Astrocyte of the cerebellum (primary cell): ENCODE measurements around the gene CPED1.
"Not testable (repeated sequence)": the region's sequence is repeated elsewhere in the genome, so short reads cannot be mapped to it uniquely, and the experiment has no call there.

Experiments
- DNase-seq: peaks from one replicate; pipeline ENCODE4 v3.0.0-alpha.2; 2011; ENCODE audit warnings: low read depth
- H3K4me3 ChIP-seq: 2 replicates; pipeline ENCODE4 v1.5.1; 2011; ENCODE audit warnings: mild to moderate bottlenecking, low read depth, low read length, moderate library complexity
- in situ Hi-C: cut with HindIII; loops from 2 replicates; pipeline ENCODE4 v1.10.0; 2017; ENCODE audit warnings: low sequenced_read_pairs
- TF ChIP-seq, protein P1 (sequence below): IDR thresholded peaks from 2 replicates; pipeline ENCODE4 v1.5.1; 2012; ENCODE audit warnings: low read length, low read depth, moderate library complexity, mild to moderate bottlenecking; ENCODE audit errors: missing control alignments

CPED1 gene

GRCh38 chr7:121113288-121113687 is 124.8 kb downstream of the CPED1 start:
- in situ Hi-C loops: no loop called here
- TF ChIP-seq, protein P1, sequence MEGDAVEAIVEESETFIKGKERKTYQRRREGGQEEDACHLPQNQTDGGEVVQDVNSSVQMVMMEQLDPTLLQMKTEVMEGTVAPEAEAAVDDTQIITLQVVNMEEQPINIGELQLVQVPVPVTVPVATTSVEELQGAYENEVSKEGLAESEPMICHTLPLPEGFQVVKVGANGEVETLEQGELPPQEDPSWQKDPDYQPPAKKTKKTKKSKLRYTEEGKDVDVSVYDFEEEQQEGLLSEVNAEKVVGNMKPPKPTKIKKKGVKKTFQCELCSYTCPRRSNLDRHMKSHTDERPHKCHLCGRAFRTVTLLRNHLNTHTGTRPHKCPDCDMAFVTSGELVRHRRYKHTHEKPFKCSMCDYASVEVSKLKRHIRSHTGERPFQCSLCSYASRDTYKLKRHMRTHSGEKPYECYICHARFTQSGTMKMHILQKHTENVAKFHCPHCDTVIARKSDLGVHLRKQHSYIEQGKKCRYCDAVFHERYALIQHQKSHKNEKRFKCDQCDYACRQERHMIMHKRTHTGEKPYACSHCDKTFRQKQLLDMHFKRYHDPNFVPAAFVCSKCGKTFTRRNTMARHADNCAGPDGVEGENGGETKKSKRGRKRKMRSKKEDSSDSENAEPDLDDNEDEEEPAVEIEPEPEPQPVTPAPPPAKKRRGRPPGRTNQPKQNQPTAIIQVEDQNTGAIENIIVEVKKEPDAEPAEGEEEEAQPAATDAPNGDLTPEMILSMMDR: no peak
- no peak overlapping the region for H3K4me3 ChIP-seq
- DNase-seq: no peak

- H3K4me3 ChIP-seq: no peak overlapping the region
- DNase-seq: no peak
- TF ChIP-seq, protein P1: no peak
- in situ Hi-C loops: no loop called here
These were observed 127.9 kb downstream of the CPED1 start for GRCh38 chr7:121116396-121116795.

- no peak for DNase-seq
- in situ Hi-C loops: no loop called here
- no peak overlapping the region for H3K4me3 ChIP-seq
- TF ChIP-seq, protein P1: no peak
These were observed 130.5 kb downstream of the CPED1 start for GRCh38 chr7:121119047-121119446.

DNA sequence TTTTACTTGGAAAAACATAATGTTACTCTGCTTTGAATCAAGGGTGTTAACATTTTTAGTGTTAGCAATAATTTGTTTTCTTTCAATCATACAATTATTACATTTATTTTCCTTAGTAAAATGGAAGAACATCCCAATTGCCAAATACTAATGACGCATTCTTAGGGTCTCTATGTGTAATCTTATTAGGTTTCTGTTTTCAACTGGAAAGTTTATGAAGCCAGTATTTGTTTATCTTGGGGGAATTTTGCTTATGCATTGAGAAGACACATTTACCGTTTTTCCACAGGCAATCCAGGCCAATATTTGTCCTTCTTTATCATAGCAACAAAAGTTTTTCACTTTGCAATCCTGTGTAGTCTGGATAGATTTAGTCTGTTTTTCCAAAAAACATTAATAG is 134.5 kb downstream of the CPED1 start:
- no peak for DNase-seq
- in situ Hi-C loops: no loop called here

GRCh38 chr7:121125454-121125853 is 136.9 kb downstream of the CPED1 start:
- in situ Hi-C loops, DNase-seq, H3K4me3 ChIP-seq: not testable (repeated sequence)

More for the DNA sequence above, 134.5 kb downstream of the CPED1 start:
- no peak overlapping the region for H3K4me3 ChIP-seq
- TF ChIP-seq, protein P1: no peak

GRCh38 chr7:121126201-121126600 is 137.7 kb downstream of the CPED1 start:
- TF ChIP-seq, protein P1: no peak
- DNase-seq: no peak
- in situ Hi-C loops: no loop called here
- H3K4me3 ChIP-seq: no peak overlapping the region

- in situ Hi-C loops: no loop called here
- TF ChIP-seq, protein P1: no peak
- peak; percentile 31 for DNase-seq
- no peak overlapping the region for H3K4me3 ChIP-seq
These were observed 138.5 kb downstream of the CPED1 start for GRCh38 chr7:121126801-121127534.
